ENCODE data around the gene KCND2.
"Not testable (repeated sequence)": the region's sequence is repeated elsewhere in the genome, so short reads cannot be mapped to it uniquely, and the experiment has no call there.

KCND2 gene

DNA sequence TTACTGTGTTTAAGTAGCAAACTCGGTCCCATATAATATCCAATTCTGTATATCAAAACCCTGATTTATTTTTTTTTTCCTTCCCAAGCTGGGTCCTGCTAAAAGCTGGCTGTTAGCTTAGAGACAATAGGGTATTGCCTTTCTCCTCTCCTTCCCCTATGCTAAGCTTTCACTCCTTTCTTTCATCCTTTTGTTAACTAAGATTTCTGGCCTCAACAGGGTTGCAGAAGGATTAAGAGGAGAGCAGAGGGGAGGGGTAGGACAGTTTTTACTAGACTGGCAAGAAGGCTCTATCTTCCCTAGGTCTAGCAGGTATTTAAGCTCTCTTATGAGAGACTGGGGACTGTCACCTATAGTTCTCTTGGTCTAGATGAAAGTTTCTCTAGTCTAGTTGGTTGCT is 229.2 kb downstream of the KCND2 start:
- DNase-seq (ENCODE audit: low read depth), result no peak

GRCh38 chr7:120502825-120503224 is 229.8 kb downstream of the KCND2 start:
- DNase-seq (ENCODE audit: low read depth), result no peak

GRCh38 chr7:120504386-120504785 is 231.4 kb downstream of the KCND2 start:
- no peak for DNase-seq (ENCODE audit: low read depth)

GRCh38 chr7:120505770-120506169 is 232.8 kb downstream of the KCND2 start:
- DNase-seq (ENCODE audit: low read depth), result no peak

GRCh38 chr7:120512701-120513100 is 239.7 kb downstream of the KCND2 start:
- DNase-seq (ENCODE audit: low read depth), result no peak

DNA sequence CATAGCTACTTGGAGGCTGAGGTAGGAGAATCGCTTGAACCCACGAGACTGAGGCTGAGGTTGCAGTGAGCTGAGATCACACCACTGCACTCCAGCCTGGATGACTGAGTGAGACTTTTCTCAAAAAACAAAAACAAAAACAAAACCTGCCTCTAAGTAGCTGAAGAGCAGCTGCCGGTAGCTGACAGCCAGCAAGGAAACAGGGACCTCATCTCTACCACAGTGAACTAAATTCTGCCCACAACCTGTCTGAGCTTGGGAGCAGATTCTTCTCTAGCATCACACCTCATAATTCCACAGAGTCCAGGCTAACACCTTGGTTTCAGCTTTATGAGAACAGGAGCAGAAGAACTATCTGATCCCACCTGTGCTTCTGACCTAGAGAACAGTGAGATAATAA is 246.2 kb downstream of the KCND2 start:
- no peak for DNase-seq (ENCODE audit: low read depth)

GRCh38 chr7:120521761-120522737 is 249.1 kb downstream of the KCND2 start:
- DNase-seq (ENCODE audit: low read depth), result no peak

DNA sequence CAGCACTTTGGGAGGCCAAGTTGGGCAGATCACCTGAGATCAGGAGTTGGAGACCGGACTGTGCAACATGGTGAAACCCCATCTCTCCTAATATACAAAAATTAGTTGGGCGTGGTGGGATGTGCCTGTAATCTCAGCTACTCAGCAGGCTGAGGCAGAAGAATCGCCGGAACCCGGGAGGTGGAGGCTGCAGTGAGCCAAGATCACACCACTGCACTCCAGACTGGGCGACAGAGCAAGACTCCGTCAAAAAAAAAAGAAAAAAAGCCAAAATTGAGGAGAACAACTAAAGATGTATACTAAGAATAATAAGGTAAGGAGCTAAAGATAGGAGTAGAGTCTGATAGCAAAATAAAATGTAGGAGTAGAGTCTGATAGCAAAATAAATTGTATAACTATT is 251.0 kb downstream of the KCND2 start:
- DNase-seq (ENCODE audit: low read depth), result no peak

DNA sequence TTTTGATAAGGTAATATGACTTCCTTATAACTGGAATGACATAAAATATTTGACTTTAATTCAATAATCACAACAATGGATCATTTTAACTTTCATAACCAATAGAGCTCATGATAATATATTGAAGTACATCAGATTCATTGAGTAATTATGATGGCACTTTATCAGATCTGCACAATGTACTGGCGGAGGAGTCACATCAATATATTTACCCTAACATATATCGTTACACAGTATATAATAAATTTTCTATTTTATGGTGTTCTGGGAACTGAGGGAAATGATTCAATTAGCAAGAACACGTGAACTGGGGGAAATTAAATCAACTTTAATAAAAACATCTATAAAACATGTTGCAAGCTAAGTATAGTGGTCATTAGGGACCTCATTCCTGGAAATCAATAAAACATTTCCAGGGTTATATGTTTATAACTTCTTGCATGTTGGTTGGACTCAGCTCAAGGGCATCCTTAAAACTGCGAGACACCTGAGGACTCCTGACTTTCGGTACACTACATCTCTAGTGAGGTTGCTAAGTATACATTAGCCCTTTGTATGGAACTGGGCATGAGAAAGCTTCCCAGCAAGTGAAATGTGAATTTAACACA is 254.0 kb downstream of the KCND2 start:
- no peak for DNase-seq (ENCODE audit: low read depth)

DNA sequence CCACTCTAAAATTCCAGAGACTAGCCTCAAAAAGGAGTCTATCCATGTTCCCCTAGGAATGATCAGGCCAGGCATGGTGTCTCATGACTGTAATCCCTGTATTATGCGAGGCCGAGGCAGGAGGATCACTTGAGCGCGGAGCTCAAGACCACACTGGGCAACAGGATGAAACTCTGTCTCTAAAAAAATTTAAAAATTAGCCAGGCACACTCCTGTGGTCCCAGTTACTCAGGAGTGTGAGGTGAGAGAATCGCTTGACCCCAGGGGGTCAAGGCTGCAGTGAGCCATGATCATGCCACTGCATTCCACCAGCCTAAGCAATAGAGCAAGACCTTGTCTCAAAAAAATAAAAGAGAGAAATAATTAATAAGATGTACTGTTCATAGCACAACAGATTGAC is 256.8 kb downstream of the KCND2 start:
- DNase-seq (ENCODE audit: low read depth), result no peak

GRCh38 chr7:120538335-120538734 is 265.4 kb downstream of the KCND2 start:
- no peak for DNase-seq (ENCODE audit: low read depth)

DNA sequence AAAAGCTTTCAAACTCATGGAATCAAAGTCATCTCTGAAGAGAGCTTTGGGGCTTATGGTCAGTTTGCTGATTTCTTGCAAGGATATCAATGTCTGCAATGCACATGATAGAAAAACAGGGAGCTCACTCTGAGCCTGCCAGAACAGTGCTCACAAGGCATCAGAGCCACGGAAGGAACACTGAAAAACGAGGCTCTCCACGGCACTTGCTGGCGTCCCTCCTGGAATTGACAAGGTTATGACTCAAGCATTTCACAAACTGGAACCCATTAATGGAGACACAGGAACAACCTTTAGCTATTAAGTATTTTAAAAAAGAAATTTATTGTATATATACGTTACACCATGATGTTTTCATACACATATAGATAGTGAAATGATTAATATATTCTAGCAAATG is 266.3 kb downstream of the KCND2 start:
- no peak for DNase-seq (ENCODE audit: low read depth)

GRCh38 chr7:120547605-120548004 is 274.6 kb downstream of the KCND2 start:
- no peak for DNase-seq (ENCODE audit: low read depth)

DNA sequence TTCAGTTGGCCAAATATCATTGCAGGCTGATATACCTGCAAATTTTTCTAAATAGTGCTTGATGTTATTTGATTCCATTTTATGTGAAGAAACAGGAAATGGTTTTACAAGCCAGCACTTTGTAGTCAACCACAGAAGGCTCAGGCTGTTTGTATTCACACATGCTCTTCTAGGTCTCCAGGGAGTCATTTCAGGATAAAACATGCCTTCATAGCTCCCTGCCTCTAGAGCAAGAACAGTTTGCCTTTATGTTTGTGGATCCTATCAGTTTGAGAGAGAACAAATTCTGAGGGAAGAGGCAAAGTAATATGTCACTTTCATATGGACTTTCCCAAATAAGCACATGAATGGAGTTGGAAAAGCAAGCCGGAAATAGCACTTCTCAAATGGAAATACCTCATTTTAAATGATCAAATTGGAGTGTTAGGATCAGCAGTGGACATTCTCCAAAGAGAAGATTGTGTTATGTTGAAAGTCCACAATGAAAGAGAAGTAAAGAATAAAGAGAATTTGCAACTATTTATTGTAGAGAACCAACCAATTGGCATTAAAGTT is 277.6 kb downstream of the KCND2 start:
- peak; percentile 8 for DNase-seq (ENCODE audit: low read depth)

- DNase-seq (ENCODE audit: low read depth), result no peak
Observed at GRCh38 chr7:120553491-120553890, 280.5 kb downstream of the KCND2 start.

DNA sequence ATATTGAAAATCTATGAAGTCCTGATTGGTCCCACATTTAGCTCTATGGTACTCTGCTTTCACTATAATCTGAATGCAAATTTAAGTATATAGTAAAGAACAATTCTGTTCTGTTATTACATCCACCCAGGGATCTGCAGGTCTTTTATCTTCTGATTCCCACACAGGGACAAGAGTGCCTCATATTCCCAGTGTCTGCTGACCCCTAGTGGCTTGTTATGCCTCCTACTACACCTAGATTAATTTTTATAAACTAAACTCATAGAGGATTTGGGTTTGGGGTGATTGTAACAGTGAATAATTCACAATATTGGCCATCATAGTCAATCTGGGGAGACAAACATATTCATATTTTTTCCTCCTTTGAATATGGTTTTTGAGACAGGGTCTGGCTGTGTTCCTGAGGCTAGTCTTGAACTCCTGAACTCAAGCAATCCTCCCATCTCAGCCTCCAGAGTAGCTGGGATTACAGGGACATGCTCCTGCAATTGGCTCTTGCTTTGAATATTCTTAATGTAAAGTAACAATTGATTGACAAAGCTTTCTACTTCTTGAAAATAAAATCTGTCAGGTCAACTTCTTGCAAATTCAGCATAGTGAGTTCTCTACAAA is 282.1 kb downstream of the KCND2 start:
- DNase-seq (ENCODE audit: low read depth), result peak; percentile 30

DNA sequence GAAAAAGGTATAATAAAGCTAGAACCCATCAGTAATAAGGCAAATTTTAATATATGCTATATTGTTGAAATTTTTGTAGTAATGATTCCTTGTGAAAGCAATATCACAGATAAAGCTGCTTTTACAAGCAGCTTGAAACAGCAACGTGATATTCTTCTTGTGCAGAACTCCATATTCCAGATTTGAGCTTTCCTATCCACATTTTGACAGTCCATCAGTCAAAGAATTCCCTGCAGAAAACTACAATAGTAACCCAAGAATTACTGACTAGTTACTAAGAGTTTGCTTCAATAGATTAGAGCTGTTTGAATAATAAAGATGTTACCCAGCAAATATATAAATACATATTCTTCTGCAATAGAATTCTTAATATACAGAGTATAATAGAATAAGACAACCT is 291.2 kb downstream of the KCND2 start:
- DNase-seq (ENCODE audit: low read depth), result no peak

- DNase-seq (ENCODE audit: low read depth), result no peak
Observed at GRCh38 chr7:120567204-120567603, 294.2 kb downstream of the KCND2 start.

GRCh38 chr7:120578657-120579056 is 305.7 kb downstream of the KCND2 start:
- not testable (repeated sequence) for DNase-seq (ENCODE audit: low read depth)

DNA sequence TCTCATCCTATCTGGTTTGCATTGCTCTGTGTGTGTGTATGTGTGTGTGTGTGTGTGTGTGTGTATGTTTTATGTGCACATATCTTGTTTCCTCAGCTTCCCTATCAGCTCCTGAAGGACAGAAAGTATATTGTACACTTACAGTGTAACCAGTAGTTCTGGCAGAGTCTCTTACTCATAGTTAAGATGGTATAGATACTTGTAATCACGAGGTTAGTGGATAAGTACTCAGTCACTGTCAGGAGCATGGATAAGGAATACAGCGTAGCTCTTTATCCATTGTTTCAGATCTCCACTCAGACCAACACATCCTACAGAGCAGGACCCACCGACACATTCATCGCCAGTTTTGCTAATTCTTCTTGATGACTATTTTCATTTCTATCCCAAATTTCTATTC is 309.9 kb downstream of the KCND2 start:
- DNase-seq (ENCODE audit: low read depth), result no peak

DNA sequence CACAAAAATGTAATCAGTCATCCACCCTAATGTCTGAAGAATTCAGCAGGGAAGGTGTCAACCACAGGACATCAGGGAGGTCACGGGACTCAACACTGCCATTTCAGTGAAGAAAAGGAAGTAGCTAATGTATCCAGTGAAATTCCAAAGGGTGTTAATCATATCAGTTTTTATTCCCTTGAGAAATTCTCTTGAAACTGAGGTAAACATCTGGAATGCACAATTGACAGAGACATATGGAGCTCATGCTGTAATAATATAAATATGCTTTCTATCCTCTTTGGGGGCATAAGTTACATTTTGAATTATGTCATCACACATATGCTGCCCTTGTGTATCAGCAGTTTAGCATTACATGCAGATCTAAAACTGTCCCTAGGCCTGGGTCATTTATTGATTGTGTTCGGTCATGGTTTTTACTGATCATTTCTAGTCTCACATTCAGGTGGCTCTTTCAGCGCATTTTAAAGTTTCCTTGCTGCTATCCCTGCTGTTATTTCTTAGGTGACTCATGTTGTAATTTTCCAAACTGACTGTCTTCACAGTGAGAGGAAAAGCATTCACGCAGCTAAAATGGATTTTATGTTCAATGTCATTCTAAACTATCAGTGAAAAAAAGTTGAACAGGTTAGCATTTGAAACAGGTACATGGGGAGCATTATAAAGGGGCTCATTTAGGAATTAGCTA is 311.1 kb downstream of the KCND2 start:
- DNase-seq (ENCODE audit: low read depth), result peak; percentile 67

GRCh38 chr7:120586571-120586970 is 313.6 kb downstream of the KCND2 start:
- DNase-seq (ENCODE audit: low read depth), result no peak
